Gastrocnemius medialis (tissue), 4 donors: Measurements from ENCODE around the gene CDH8.

ENCODE experiments used
- CTCF ChIP-seq, 5 experiments: fragments of 450-650 bp in 3 of 5; fragments of 200-600 bp in 2 of 5; sonication (generic) in 2 of 5; IDR thresholded peaks in 4 of 5; conservative IDR thresholded peaks in 1 of 5; 1 replicate in 4 of 5; 2 replicates in 1 of 5; pipeline ENCODE4 v1.5.1; 2016 to 2019; ENCODE audit warnings: antibody characterized with exemption in 5 of 5, mild to moderate bottlenecking in 3 of 5, moderate library complexity in 3 of 5
- POLR2A ChIP-seq, 2 donors: fragments of 450-650 bp; IDR thresholded peaks; one replicate each; pipeline ENCODE4 v1.6.1; 2017; ENCODE audit warnings: antibody characterized with exemption in 2 of 2, mild to moderate bottlenecking in 2 of 2, moderate library complexity in 2 of 2

GRCh38 chr16:62079236-62079635, 43.0 kb upstream of the CDH8 start:
- no peak for TF ChIP-seq CTCF (IDR thresholded peaks at IDR 0.05 in 4 of 5, conservative IDR thresholded peaks at IDR 0.05 in 1 of 5)
- no peak for TF ChIP-seq POLR2A (IDR thresholded peaks at IDR 0.05)
